Pancreas (tissue), 10 donors: ENCODE results near the gene ZNF35. TPM values are rescaled to one million over a fixed set of nuclear protein-coding genes. Genes with fewer than 3 reads are reported as not detected.

Source experiments
- ATAC-seq, 4 donors: fragments of 200-7000 bp; cut with Tn5 transposase; one replicate each; pipeline versions ENCODE4 v1.8.0 to v1.9.1; 2020; ENCODE audit warnings: mild to moderate bottlenecking in 4 of 4, moderate library complexity in 4 of 4
- DNase-seq, 6 donors: peaks; one replicate each; pipeline ENCODE4 v3.0.0-alpha.2; 2020
- FAIRE-seq: peaks from 2 replicates; lab custom pipeline; 2012; peaks lifted over from hg19 to GRCh38; lab: Jason Lieb, UNC
- H3K27ac ChIP-seq, 4 donors: fragments of 200-600 bp; sonication (generic); 1 replicate in 3 of 4; 2 replicates in 1 of 4; pipeline versions ENCODE4 v1.5.0 to v1.8.0; 2020
- H3K27me3 ChIP-seq, 4 donors: fragments of 200-600 bp; one replicate each; pipeline ENCODE4 v1.8.0; 2021
- H3K36me3 ChIP-seq, 3 donors: fragments of 200-600 bp; sonication (generic) in 1 of 3; one replicate each; pipeline versions ENCODE4 v1.5.0 to v1.8.0; 2020 to 2021
- H3K4me1 ChIP-seq, 3 donors: fragments of 200-600 bp; one replicate each; pipeline ENCODE4 v1.8.0; 2021
- H3K4me3 ChIP-seq, 4 donors: fragments of 200-600 bp; sonication (generic) in 2 of 4; one replicate each; pipeline versions ENCODE4 v1.5.0 to v1.8.0; 2020 to 2021
- H3K9me3 ChIP-seq, 4 donors: fragments of 200-600 bp; one replicate each; pipeline ENCODE4 v1.8.0; 2021
- WGBS, 2 donors: extraction: QIAGEN DNeasy Blood & Tissue Kit; methylation state at CpG; one replicate each; pipeline ENCODE4 v1.1.7; 2013; 5-methylcytosine and 5-hydroxymethylcytosine counted together
- intact Hi-C, 3 donors: fragments of 100-400 bp; cut with DNase I; formaldehyde crosslinking; loops; one replicate each; pipeline versions ENCODE4 v1.11.1 to v1.14.2; 2022
- polyA plus RNA-seq, 2 donors: library from polyadenylated mRNA; stranded (reverse); fragments of 200-250 nt; gene quantifications; one replicate each; pipeline ENCODE4 v1.2.3, GENCODE V29; 2013
- total RNA-seq, 6 donors: library from RNA; stranded (reverse); fragmentation: NEBNext Ultra II Directional in 4 of 6; extraction: Animal tissue kit (Norgen Biotek cat#: 25700) in 4 of 6; gene quantifications; one replicate each; pipeline versions ENCODE4 v1.2.1 to v1.2.4, GENCODE V29; 2021 to 2023
- TF ChIP-seq, protein P1 (sequence below), 4 donors: fragments of 200-600 bp; sonication (generic) in 3 of 4; IDR thresholded peaks; one replicate each; pipeline versions ENCODE4 v1.5.0 to v1.8.0; 2021; ENCODE audit warnings: antibody characterized with exemption in 4 of 4
- donor health status: healthy with polysubstance abuse.
- donor health status: DM: no; HTN: no; CAD: no; lungs with moderate emphysema.
- donor health status: DM: no; HTN: no; CAD: no.
- donor health status: control.
- donor health status: control.
- donor health status: Bipolar disorder and iron deficiency.
- donor health status: DM: yes; HTN: yes; CAD: no.
- donor health status: DM: no; HTN: no; CAD: no.
- donor health status: DM: no; HTN: no; CAD: no.
- donor health status: DM: yes; HTN: yes; CAD: no.

The ZNF35 gene
- total and polyA plus RNA-seq, 8 donors: 1.8 to 5.1 (median 3.0) TPM

DNA sequence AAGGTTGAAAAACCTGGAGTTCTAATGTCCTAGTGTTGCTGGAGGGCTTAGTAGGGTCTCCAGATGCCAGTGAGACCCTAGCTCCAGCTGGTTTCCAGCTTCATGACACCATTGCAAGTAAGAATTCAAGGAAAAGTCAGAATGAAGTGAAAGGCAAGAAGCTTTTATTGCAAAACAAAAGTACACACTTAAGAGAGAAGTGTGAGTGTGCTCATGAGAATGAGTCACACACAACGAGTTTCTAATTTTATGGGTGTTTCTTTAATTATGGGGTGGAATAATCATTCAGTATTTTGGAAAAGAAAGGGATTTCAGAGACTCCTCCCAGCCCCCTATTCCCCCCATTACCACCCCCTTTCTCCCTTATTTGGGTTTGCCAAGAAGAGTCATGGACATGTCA is 39.4 kb downstream of the ZNF35 start:
- FAIRE-seq: no peak
- intact Hi-C loops: no loop called here
- Histone ChIP-seq H3K4me1 (peaks cover 0 to 5% (median 4%) of the 10 kb centered on the region in 3 donors), H3K36me3 (no peaks in the 10 kb centered on the region), H3K27ac (no peak overlapping the region), H3K9me3 (no peaks in the 10 kb centered on the region), H3K4me3 (no peak overlapping the region), H3K27me3 (peaks cover 0 to 12% (median 0%) of the 10 kb centered on the region in 4 donors)
- TF ChIP-seq, protein P1, sequence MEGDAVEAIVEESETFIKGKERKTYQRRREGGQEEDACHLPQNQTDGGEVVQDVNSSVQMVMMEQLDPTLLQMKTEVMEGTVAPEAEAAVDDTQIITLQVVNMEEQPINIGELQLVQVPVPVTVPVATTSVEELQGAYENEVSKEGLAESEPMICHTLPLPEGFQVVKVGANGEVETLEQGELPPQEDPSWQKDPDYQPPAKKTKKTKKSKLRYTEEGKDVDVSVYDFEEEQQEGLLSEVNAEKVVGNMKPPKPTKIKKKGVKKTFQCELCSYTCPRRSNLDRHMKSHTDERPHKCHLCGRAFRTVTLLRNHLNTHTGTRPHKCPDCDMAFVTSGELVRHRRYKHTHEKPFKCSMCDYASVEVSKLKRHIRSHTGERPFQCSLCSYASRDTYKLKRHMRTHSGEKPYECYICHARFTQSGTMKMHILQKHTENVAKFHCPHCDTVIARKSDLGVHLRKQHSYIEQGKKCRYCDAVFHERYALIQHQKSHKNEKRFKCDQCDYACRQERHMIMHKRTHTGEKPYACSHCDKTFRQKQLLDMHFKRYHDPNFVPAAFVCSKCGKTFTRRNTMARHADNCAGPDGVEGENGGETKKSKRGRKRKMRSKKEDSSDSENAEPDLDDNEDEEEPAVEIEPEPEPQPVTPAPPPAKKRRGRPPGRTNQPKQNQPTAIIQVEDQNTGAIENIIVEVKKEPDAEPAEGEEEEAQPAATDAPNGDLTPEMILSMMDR (IDR thresholded peaks at IDR 0.05): no peak
- WGBS, 2 donors: 25 to 36% methylated on average over 1 of the region's 1 CpG
- no peak for ATAC-seq
- no peak for DNase-seq

Other genes starting within 250 kb of the ZNF35 start
- gene ZNF445, start 171.1 kb upstream of the ZNF35 start, total RNA-seq: 10 to 100 TPM in 1 of 6 donors, 1 to 10 TPM in 5; 5.1 to 12.9 (median 8.2) TPM
- 1 to 10 TPM; 3.8 to 5.2 TPM for gene ZNF445, start 171.1 kb upstream of the ZNF35 start, polyA plus RNA-seq
- gene ZKSCAN7, start 93.5 kb upstream of the ZNF35 start, total RNA-seq: 1 to 10 TPM; 1.3 to 5.2 (median 2.1) TPM
- 1 to 10 TPM; 2.4 to 2.5 TPM for gene ZKSCAN7, start 93.5 kb upstream of the ZNF35 start, polyA plus RNA-seq
- gene ZNF660, start 63.8 kb upstream of the ZNF35 start, total RNA-seq: 1 to 10 TPM in 4 of 6 donors, under 1 TPM in 2; 0.66 to 1.9 (median 1.5) TPM
- gene ZNF660, start 63.8 kb upstream of the ZNF35 start, polyA plus RNA-seq: 1 to 10 TPM in 1 of 2 donors, under 1 TPM in 1; 0.76 to 1.1 TPM
- gene ZNF197, start 23.7 kb upstream of the ZNF35 start, total RNA-seq: 10 to 100 TPM in 1 of 6 donors, 1 to 10 TPM in 5; 5.4 to 12.1 (median 6.7) TPM
- 1 to 10 TPM; 5.3 to 7.2 TPM for gene ZNF197, start 23.7 kb upstream of the ZNF35 start, polyA plus RNA-seq
- gene ZNF502, start 63.9 kb downstream of the ZNF35 start, total RNA-seq: 1 to 10 TPM; 1.5 to 4.2 (median 2.5) TPM
- gene ZNF502, start 63.9 kb downstream of the ZNF35 start, polyA plus RNA-seq: 1 to 10 TPM; 3.3 to 5.2 TPM
- gene ZNF501, start 80.9 kb downstream of the ZNF35 start, total RNA-seq: 1 to 10 TPM; 1.3 to 4.0 (median 2.4) TPM
- 1 to 10 TPM in 1 of 2 donors, under 1 TPM in 1; 0.84 to 1.9 TPM for gene ZNF501, start 80.9 kb downstream of the ZNF35 start, polyA plus RNA-seq
- gene KIAA1143, start 112.9 kb downstream of the ZNF35 start, total RNA-seq: 10 to 100 TPM in 5 of 6 donors, 1 to 10 TPM in 1; 9.9 to 19.3 (median 11.9) TPM
- 1 to 10 TPM; 4.3 to 6.8 TPM for gene KIAA1143, start 112.9 kb downstream of the ZNF35 start, polyA plus RNA-seq
- under 1 TPM; 0.09 to 0.62 (median 0.35) TPM for gene KIF15, start 113.1 kb downstream of the ZNF35 start, total RNA-seq
- under 1 TPM; 0.16 to 0.19 TPM for gene KIF15, start 113.1 kb downstream of the ZNF35 start, polyA plus RNA-seq
- gene TMEM42, start 213.2 kb downstream of the ZNF35 start, total RNA-seq: 10 to 100 TPM in 1 of 6 donors, 1 to 10 TPM in 5; 4.3 to 11.2 (median 6.2) TPM
- gene TMEM42, start 213.2 kb downstream of the ZNF35 start, polyA plus RNA-seq: 10 to 100 TPM; 15.7 to 20.0 TPM
- not detected for gene TGM4, start 225.9 kb downstream of the ZNF35 start, total RNA-seq
- not detected for gene TGM4, start 225.9 kb downstream of the ZNF35 start, polyA plus RNA-seq